OCI-M2 (cell line): ENCODE measurements around the gene PPM1F.

Source experiments
- DNase-seq: peaks from one replicate; lab custom pipeline; 2025; ENCODE audit not compliant: unreplicated experiment; lab: John Stamatoyannopoulos, UW

Gene PPM1F

DNA sequence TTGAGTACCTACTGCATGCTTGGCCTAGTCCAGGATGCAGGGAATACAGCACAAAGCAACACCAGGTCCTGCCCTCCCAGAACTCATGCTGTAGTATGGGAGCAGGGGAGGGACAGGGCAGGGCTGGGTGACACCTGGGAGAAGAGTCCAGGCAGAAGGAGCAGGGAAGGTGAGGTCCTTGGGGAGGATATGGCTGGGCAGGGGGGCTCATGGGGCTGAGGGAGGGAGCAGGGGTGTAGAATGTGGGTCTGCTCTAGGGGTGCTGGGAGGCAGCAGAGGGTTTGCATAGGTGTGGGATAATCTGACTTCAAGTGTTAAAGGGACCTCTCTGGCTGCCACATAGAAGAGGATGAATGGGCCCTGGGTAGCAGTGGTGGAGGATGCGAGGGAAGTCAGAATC is 25.2 kb upstream of the PPM1F start:
- no peak for DNase-seq

GRCh38 chr22:21975854-21976345 is 23.3 kb upstream of the PPM1F start:
- no peak for DNase-seq

DNA sequence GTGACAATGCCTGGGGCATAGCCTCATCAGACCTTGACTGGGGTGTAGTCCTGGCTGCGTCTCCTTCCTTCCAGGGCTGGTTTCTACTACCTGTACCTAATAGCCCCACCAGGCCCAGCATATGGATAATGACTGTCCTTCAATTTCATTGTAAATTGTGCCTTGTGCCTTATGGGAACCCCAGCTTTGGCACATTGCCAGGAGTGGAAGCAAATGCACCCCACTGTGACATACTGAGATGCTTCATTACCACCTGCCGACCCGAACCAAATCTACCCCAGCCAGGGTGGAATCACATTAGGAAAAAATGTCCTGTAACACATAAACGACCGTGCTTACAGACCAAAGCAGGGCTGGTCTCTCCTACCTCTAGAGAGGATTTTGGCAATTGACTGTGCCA is 22.6 kb upstream of the PPM1F start:
- no peak for DNase-seq

DNA sequence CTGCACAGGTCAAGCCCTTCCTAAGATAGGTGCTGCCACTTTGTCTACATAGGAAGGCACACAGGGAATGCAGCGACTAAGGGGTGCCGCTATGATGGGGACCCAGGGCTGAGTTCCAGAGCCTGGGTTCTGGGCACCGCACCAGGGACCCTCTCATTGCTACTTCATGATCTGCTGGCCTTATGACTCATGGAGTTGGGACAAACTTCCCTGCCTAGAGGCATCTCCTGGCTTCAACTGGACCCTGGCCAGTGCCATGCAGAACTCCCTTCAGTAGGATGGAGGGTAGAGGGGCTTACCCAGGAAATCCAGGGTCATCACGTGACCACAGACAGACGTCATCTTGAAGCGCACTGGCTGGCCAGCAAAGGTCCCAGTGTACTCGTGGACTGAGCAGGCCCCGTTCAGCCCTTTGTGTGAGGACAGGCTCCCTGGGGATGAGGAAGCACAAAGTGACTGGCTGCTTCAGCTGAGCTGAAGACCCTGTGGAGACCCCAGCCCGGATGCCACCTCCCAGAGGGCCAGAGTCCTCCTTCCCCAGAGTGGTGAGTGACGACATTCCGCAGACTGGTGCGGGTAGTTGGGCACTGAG is 21.5 kb upstream of the PPM1F start:
- no peak for DNase-seq

GRCh38 chr22:21972806-21973205 is 20.2 kb upstream of the PPM1F start:
- no peak for DNase-seq

- DNase-seq = no peak
Observed at GRCh38 chr22:21972293-21972779, 19.7 kb upstream of the PPM1F start.

DNA sequence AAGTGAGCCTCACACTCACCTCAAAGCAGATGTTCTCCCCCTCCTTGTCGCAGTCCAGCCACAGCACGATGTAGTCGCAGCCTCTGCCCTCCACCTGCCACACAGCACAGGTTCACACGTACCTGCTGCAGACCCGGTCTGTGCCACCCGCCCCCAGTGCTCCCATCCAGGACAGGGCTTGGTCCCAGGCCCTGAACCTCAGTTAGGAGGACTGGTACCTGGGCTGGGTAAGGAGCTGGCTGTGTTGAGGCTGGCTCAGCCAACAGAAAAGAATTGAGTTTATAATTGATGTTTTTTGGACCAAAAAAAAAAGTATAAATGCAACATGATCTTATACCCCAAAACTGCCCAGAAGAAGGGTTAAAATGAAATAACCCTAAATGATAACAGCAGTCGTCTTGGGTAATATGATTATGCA is 19.2 kb upstream of the PPM1F start:
- DNase-seq = no peak

GRCh38 chr22:21970800-21971617 is 18.4 kb upstream of the PPM1F start:
- DNase-seq = no peak

GRCh38 chr22:21970037-21970799 is 17.6 kb upstream of the PPM1F start:
- DNase-seq = no peak

DNA sequence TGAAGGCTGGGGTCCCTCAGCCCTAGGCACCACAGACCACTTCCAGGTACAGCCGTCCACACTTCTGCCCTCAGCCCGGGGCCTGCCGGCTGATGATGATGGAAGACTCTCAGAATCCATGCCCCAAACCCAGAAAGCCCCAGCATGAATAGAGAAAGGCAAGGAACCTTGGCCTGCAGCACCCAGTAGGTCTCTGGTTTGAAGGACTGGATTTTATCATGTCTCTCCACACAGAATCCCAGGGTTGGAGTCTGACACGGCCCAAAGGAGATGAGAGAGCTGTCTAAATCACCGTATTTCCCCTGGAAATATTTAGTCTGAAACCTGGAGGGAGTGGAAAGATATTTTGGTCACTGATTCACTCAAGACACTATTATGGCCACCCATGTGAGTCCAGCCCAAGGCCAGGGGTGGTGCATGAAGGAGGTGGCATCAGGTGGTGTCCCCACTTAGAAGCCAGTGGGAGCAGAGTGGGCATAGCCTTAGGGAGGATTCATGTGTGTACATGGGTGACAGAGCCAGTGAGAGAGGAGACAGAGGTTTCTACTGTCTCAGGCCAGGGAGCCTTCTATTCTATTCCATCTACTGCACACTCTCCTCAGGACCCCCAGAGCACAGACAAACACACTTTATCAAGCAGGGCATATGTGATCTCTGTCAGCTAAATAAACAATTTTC is 15.9 kb upstream of the PPM1F start:
- no peak for DNase-seq

DNA sequence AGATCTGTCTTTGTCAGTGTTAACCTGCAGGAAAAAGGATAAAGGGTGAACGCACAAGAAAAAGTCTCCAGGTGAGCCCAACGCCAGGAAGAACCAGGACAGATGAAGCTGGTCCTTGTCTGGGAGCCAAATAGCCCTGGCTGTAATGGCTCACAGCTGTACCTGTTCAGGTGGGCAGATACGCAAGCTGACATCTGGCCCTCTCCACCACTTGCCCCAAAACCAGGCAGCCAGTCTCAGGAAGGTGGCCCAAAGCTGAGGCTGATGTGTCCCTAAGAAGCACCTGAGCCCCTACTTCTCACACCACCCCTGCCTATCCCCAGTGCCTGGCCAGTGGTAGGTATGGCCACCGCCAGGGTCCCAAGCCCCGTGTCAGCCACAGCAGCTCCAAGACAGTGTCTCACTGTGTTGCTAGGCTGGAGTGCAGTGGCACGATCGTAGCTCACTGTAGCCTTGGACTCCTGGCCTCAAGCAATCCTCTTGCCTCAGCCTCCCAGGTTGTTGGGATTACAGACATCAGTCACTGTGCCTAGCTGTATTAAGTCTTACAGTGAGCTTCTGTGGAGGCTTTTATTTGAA is 15.1 kb upstream of the PPM1F start:
- no peak for DNase-seq

- DNase-seq = no peak
Observed at GRCh38 chr22:21966643-21967516, 14.2 kb upstream of the PPM1F start.

- no peak for DNase-seq
Observed at GRCh38 chr22:21965762-21966288, 13.2 kb upstream of the PPM1F start.

- DNase-seq = no peak
Observed at GRCh38 chr22:21964918-21965484, 12.4 kb upstream of the PPM1F start.

DNA sequence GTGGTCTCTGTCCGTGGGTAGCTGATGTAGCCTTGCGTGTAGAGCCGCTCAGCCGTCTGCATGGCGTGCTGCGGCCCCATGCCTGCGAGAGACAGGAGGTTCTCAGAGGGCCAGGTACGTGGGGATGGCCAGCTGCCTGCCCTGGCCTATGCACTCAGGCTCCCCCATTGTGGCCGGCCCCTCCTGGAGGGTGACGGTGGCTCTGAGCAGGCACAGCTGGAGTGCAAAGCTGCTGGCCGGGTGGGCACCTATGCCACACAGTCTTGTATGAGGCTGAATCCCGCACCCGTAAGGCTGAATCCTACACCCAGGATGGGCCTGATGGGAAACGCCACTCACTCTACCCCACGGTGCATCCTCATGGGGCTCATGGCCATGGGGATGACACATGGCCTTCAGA is 11.6 kb upstream of the PPM1F start:
- no peak for DNase-seq

GRCh38 chr22:21963790-21964211 is 11.2 kb upstream of the PPM1F start:
- no peak for DNase-seq

DNA sequence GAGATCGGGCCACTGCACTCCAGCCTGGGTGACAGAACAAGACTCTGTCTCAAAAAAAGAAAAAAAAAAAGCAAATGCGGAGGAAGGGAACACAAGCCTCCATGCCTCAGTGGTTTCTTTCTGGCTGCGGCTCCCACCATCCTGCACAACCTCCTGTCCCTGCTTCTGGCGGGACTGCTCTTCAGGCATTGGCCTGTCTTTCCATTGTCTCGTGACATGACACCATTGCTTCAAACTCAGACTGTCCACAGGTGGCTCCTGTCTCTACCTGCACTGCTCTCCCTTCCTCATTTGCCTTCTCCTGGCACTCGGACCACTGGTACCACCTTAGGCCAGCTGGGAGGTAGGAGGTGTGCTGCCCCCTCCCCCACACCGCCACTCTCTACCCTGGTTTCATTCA is 10.6 kb upstream of the PPM1F start:
- no peak for DNase-seq

DNA sequence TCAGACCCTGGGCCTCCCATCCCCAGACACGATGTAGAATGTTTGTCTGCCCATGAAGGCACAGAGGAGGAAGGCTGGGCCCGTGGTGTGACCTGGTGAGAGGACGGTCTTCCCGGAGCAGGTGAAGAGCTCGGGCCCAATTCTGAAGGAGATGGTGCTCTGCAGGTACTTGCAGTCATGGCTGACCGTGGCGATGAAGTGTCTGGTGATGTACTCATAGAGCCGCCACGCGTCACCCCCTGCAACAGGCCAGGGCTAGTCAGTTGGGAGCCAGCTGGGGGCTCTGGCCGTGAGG is 10.0 kb upstream of the PPM1F start:
- no peak for DNase-seq

- no peak for DNase-seq
Observed at GRCh38 chr22:21961886-21962654, 9.4 kb upstream of the PPM1F start.
